Measurements from ENCODE around the gene JUNB.

DNA sequence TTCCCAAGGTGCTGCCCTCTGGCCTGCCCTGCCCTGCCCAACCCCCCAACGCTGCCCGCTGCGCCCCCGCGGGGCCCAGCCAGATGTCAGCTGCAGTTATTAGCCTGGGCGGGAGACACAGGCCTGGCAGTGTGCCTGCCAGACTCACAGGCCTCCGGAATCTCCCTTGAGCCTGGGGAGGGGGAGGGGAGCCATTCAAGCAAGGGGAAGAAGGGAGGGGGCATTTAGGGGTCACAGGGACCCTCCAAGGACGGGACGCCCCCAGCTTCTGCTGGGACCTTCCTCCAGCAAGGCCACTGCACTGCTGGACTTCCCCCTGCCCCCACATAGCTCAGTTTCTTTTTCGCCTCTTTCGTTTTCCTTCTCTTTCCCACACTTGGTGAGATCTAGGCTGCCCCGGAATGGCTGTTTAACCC lies 2.6 kb upstream of the JUNB start:
- TF ChIP-seq POLR2A (IDR thresholded peaks at IDR 0.05; ENCODE audit: borderline replicate concordance, extremely low read depth, insufficient read depth, insufficient read length) = no peak
- TF ChIP-seq, protein P1, sequence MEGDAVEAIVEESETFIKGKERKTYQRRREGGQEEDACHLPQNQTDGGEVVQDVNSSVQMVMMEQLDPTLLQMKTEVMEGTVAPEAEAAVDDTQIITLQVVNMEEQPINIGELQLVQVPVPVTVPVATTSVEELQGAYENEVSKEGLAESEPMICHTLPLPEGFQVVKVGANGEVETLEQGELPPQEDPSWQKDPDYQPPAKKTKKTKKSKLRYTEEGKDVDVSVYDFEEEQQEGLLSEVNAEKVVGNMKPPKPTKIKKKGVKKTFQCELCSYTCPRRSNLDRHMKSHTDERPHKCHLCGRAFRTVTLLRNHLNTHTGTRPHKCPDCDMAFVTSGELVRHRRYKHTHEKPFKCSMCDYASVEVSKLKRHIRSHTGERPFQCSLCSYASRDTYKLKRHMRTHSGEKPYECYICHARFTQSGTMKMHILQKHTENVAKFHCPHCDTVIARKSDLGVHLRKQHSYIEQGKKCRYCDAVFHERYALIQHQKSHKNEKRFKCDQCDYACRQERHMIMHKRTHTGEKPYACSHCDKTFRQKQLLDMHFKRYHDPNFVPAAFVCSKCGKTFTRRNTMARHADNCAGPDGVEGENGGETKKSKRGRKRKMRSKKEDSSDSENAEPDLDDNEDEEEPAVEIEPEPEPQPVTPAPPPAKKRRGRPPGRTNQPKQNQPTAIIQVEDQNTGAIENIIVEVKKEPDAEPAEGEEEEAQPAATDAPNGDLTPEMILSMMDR (IDR thresholded peaks at IDR 0.05 in 2 of 3, conservative IDR thresholded peaks at IDR 0.05 in 1 of 3; ENCODE audit: borderline replicate concordance in 1 of 3, insufficient read depth in 1 of 3, low read depth in 2 of 3, low read length in 2 of 3) = no peak
- no peak for TF ChIP-seq FOSL1 (IDR thresholded peaks at IDR 0.05; ENCODE audit: low read depth)
- TF ChIP-seq SP1 (IDR thresholded peaks at IDR 0.05; ENCODE audit: low read depth) = no peak
- TF ChIP-seq EZH2phosphoT487 (IDR thresholded peaks at IDR 0.05; ENCODE audit: borderline replicate concordance) = no peak
- no peak for TF ChIP-seq RAD21 (IDR thresholded peaks at IDR 0.05; ENCODE audit: low read depth)
- TF ChIP-seq CEBPB (IDR thresholded peaks at IDR 0.05; ENCODE audit: low read depth) = no peak
- TF ChIP-seq, protein P2, sequence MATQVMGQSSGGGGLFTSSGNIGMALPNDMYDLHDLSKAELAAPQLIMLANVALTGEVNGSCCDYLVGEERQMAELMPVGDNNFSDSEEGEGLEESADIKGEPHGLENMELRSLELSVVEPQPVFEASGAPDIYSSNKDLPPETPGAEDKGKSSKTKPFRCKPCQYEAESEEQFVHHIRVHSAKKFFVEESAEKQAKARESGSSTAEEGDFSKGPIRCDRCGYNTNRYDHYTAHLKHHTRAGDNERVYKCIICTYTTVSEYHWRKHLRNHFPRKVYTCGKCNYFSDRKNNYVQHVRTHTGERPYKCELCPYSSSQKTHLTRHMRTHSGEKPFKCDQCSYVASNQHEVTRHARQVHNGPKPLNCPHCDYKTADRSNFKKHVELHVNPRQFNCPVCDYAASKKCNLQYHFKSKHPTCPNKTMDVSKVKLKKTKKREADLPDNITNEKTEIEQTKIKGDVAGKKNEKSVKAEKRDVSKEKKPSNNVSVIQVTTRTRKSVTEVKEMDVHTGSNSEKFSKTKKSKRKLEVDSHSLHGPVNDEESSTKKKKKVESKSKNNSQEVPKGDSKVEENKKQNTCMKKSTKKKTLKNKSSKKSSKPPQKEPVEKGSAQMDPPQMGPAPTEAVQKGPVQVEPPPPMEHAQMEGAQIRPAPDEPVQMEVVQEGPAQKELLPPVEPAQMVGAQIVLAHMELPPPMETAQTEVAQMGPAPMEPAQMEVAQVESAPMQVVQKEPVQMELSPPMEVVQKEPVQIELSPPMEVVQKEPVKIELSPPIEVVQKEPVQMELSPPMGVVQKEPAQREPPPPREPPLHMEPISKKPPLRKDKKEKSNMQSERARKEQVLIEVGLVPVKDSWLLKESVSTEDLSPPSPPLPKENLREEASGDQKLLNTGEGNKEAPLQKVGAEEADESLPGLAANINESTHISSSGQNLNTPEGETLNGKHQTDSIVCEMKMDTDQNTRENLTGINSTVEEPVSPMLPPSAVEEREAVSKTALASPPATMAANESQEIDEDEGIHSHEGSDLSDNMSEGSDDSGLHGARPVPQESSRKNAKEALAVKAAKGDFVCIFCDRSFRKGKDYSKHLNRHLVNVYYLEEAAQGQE (IDR thresholded peaks at IDR 0.05; ENCODE audit: low read depth) = no peak
- peak; percentile 48 for TF ChIP-seq POLR2AphosphoS5 (IDR thresholded peaks at IDR 0.05; ENCODE audit: low read depth, low read length)
